Gastrocnemius medialis (tissue), 4 donors: ENCODE data around the gene YIPF1.

Experiments used
- CTCF ChIP-seq, 5 experiments: fragments of 450-650 bp in 3 of 5; fragments of 200-600 bp in 2 of 5; sonication (generic) in 2 of 5; IDR thresholded peaks in 4 of 5; conservative IDR thresholded peaks in 1 of 5; 1 replicate in 4 of 5; 2 replicates in 1 of 5; pipeline ENCODE4 v1.5.1; 2016 to 2019; ENCODE audit warnings: antibody characterized with exemption in 5 of 5, mild to moderate bottlenecking in 3 of 5, moderate library complexity in 3 of 5
- POLR2A ChIP-seq, 2 donors: fragments of 450-650 bp; IDR thresholded peaks; one replicate each; pipeline ENCODE4 v1.6.1; 2017; ENCODE audit warnings: antibody characterized with exemption in 2 of 2, mild to moderate bottlenecking in 2 of 2, moderate library complexity in 2 of 2

GRCh38 chr1:53847980-53848379 lies 41.6 kb downstream of the YIPF1 start:
- no peak for TF ChIP-seq POLR2A (IDR thresholded peaks at IDR 0.05)
- no peak for TF ChIP-seq CTCF (IDR thresholded peaks at IDR 0.05 in 4 of 5, conservative IDR thresholded peaks at IDR 0.05 in 1 of 5)
